ENCODE results near the gene BMPER.

DNA sequence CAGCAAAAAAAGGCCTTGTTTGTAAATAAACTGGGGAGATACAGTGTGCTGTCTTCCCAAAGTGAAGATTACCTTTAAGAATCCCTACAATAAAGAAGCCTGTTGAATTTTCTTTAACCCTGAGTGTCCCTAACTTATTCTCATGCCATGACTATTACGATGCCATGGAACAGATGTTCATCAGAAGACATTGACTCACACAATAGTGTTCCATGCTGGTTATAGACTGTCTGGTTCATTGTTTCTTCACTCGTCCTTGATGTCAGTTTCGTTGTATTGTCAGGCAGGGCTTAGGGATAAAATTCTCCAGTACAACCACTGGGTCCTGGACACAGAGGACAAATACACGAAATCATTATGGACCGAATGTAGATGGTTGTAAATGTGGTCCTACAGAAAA is 36.2 kb upstream of the BMPER start:
- TF ChIP-seq, protein P1, sequence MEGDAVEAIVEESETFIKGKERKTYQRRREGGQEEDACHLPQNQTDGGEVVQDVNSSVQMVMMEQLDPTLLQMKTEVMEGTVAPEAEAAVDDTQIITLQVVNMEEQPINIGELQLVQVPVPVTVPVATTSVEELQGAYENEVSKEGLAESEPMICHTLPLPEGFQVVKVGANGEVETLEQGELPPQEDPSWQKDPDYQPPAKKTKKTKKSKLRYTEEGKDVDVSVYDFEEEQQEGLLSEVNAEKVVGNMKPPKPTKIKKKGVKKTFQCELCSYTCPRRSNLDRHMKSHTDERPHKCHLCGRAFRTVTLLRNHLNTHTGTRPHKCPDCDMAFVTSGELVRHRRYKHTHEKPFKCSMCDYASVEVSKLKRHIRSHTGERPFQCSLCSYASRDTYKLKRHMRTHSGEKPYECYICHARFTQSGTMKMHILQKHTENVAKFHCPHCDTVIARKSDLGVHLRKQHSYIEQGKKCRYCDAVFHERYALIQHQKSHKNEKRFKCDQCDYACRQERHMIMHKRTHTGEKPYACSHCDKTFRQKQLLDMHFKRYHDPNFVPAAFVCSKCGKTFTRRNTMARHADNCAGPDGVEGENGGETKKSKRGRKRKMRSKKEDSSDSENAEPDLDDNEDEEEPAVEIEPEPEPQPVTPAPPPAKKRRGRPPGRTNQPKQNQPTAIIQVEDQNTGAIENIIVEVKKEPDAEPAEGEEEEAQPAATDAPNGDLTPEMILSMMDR (IDR thresholded peaks at IDR 0.05): no peak
- TF ChIP-seq EP300 (IDR thresholded peaks at IDR 0.05): no peak
